HEK293 (cell line): ENCODE data around the gene ZNF565.
A peak's percentile ranks its signal among the peaks of the same experiment; 100 is the strongest.

ENCODE experiments used
- FEZF1 ChIP-seq: fragments of 450-650 bp; formaldehyde crosslinking; IDR thresholded peaks from 2 replicates; pipeline ENCODE4 v1.5.1; 2016; ENCODE audit warnings: missing biosample characterization, missing genetic modification characterization
- OSR2 ChIP-seq: fragments of 450-650 bp; formaldehyde crosslinking; IDR thresholded peaks from 2 replicates; pipeline ENCODE4 v1.5.1; 2016; ENCODE audit warnings: missing biosample characterization, missing genetic modification characterization
- PRDM1 ChIP-seq: fragments of 450-650 bp; formaldehyde crosslinking; IDR thresholded peaks from 2 replicates; pipeline ENCODE4; 2016; ENCODE audit warnings: missing biosample characterization, missing genetic modification characterization
- SP3 ChIP-seq: fragments of 450-650 bp; formaldehyde crosslinking; IDR thresholded peaks from 2 replicates; pipeline ENCODE4 v1.5.1; 2016; ENCODE audit warnings: missing biosample characterization, missing genetic modification characterization
- SP7 ChIP-seq: fragments of 450-650 bp; formaldehyde crosslinking; IDR thresholded peaks from 2 replicates; pipeline ENCODE4 v1.5.1; 2016; ENCODE audit warnings: missing biosample characterization, missing genetic modification characterization
- YY2 ChIP-seq: fragments of 450-650 bp; formaldehyde crosslinking; IDR thresholded peaks from 2 replicates; pipeline ENCODE4 v1.5.1; 2016; ENCODE audit warnings: missing biosample characterization, missing genetic modification characterization
- ZBTB1 ChIP-seq: fragments of 450-650 bp; formaldehyde crosslinking; IDR thresholded peaks from 2 replicates; pipeline ENCODE4 v1.5.1; 2016; ENCODE audit warnings: missing biosample characterization, missing genetic modification characterization
- ZNF132 ChIP-seq: fragments of 450-650 bp; formaldehyde crosslinking; IDR thresholded peaks from 2 replicates; pipeline ENCODE4 v1.5.1; 2017; ENCODE audit warnings: missing biosample characterization, missing genetic modification characterization, borderline replicate concordance
- ZNF202 ChIP-seq: fragments of 450-650 bp; formaldehyde crosslinking; IDR thresholded peaks from 2 replicates; pipeline ENCODE4 v1.5.1; 2016; ENCODE audit warnings: missing biosample characterization, missing genetic modification characterization, borderline replicate concordance
- ZNF24 ChIP-seq: fragments of 450-650 bp; formaldehyde crosslinking; IDR thresholded peaks from 2 replicates; pipeline ENCODE4 v1.5.1; 2016; ENCODE audit warnings: missing biosample characterization, missing genetic modification characterization
- ZNF48 ChIP-seq: fragments of 450-650 bp; formaldehyde crosslinking; IDR thresholded peaks from 2 replicates; pipeline ENCODE4 v1.5.1; 2016; ENCODE audit warnings: missing biosample characterization, missing genetic modification characterization
- ZNF529 ChIP-seq: fragments of 450-650 bp; formaldehyde crosslinking; IDR thresholded peaks from 2 replicates; pipeline ENCODE4 v1.5.1; 2017; ENCODE audit warnings: missing genetic modification characterization, missing biosample characterization; ENCODE audit not compliant: insufficient replicate concordance
- ZNF544 ChIP-seq: fragments of 450-650 bp; formaldehyde crosslinking; IDR thresholded peaks from 2 replicates; pipeline ENCODE4 v1.5.0; 2017; ENCODE audit warnings: missing biosample characterization, missing genetic modification characterization
- ZNF558 ChIP-seq: fragments of 450-650 bp; formaldehyde crosslinking; IDR thresholded peaks from 2 replicates; pipeline ENCODE4 v1.5.1; 2016; ENCODE audit warnings: missing biosample characterization, missing genetic modification characterization
- ZNF600 ChIP-seq: fragments of 450-650 bp; formaldehyde crosslinking; IDR thresholded peaks from 2 replicates; pipeline ENCODE4 v1.5.1; 2016; ENCODE audit warnings: missing biosample characterization, missing genetic modification characterization
- ZNF670 ChIP-seq: fragments of 450-650 bp; formaldehyde crosslinking; IDR thresholded peaks from 2 replicates; pipeline ENCODE4 v1.5.1; 2016; ENCODE audit warnings: missing biosample characterization, missing genetic modification characterization, low read depth
- ZNF76 ChIP-seq: fragments of 450-650 bp; formaldehyde crosslinking; IDR thresholded peaks from 2 replicates; pipeline ENCODE4; 2016; ENCODE audit warnings: low read depth, missing biosample characterization, missing genetic modification characterization, borderline replicate concordance
- TF ChIP-seq, protein P1 (sequence below): fragments of 450-650 bp; formaldehyde crosslinking; IDR thresholded peaks from 2 replicates; pipeline ENCODE4 v1.5.1; 2016; ENCODE audit warnings: missing biosample characterization, missing genetic modification characterization
- TF ChIP-seq, protein P2 (sequence below): fragments of 450-650 bp; formaldehyde crosslinking; IDR thresholded peaks from 2 replicates; pipeline ENCODE4 v1.5.1; 2017; ENCODE audit warnings: missing biosample characterization, missing genetic modification characterization
- TF ChIP-seq, protein P3 (sequence below): fragments of 450-650 bp; formaldehyde crosslinking; IDR thresholded peaks from 2 replicates; pipeline ENCODE4 v1.5.0; 2017; ENCODE audit warnings: missing biosample characterization, missing genetic modification characterization, borderline replicate concordance
- TF ChIP-seq, protein P4 (sequence below): IDR thresholded peaks from 2 replicates; pipeline ENCODE4 v1.6.1; 2011; ENCODE audit warnings: mild to moderate bottlenecking, low read depth, low read length, borderline replicate concordance
- TF ChIP-seq, protein P5 (sequence below): fragments of 450-650 bp; formaldehyde crosslinking; IDR thresholded peaks from 2 replicates; pipeline ENCODE4 v1.5.1; 2016; ENCODE audit warnings: missing biosample characterization, missing genetic modification characterization
- TF ChIP-seq, protein P6 (sequence below): fragments of 450-650 bp; formaldehyde crosslinking; IDR thresholded peaks from 2 replicates; pipeline ENCODE4 v1.5.1; 2017; ENCODE audit warnings: missing biosample characterization, missing genetic modification characterization
- TF ChIP-seq, protein P7 (sequence below): fragments of 450-650 bp; formaldehyde crosslinking; IDR thresholded peaks from 2 replicates; pipeline ENCODE4 v1.5.1; 2016; ENCODE audit warnings: missing biosample characterization, missing genetic modification characterization
- TF ChIP-seq, protein P8 (sequence below): fragments of 450-650 bp; formaldehyde crosslinking; IDR thresholded peaks from 2 replicates; pipeline ENCODE4 v1.5.1; 2016; ENCODE audit warnings: missing biosample characterization, missing genetic modification characterization

ZNF565 gene

DNA sequence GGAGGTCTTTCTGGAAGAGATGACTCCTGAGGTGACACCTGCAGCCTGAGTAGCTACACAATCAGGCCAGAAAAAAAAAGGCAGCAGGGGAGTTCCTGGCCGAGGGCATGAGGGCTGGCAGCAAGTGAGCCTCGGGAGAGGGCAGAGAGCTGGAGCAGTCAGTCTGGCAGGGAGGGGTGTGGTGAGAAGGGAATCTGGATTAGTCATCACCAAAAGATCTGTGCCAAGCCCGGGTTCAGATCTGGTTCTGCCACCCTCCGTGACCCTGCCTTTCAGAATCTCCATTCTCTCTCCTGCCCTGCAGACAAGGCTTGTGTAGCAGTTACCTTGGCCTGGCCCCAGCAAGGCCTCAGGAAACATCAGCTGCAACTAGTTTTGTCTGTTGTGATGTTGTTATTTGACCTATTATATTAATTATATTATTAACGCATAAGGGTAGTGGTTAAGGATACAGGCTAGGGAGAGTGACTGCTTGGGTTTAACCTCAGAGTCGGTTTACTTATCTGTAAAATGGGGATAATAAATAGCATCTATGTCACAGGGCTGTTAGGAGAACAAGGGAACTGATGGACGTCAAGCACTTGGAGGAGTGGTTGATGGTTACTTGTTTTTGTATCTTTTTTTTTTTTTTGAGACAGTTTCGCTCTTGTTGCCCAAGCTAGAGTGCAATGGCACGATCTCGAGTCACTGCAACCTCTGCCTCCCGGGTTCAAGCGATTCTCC, 77.3 kb downstream of the ZNF565 start (continued):
- TF ChIP-seq YY2 (tag by site-specific recombination) (no peak), ZNF529 (tag by site-specific recombination) (no peak), ZNF544 (tag by site-specific recombination) (no peak), ZNF670 (no peak), ZBTB1 (no peak), ZNF600 (tag by site-specific recombination) (peak; percentile 98), ZNF76 (tag by site-specific recombination) (no peak), FEZF1 (tag by site-specific recombination) (peak; percentile 76), SP3 (peak; percentile 32), OSR2 (tag by site-specific recombination) (no peak), ZNF558 (no peak), ZNF48 (tag by site-specific recombination) (no peak), ZNF202 (no peak), ZNF132 (tag by site-specific recombination) (no peak), SP7 (tag by site-specific recombination) (peak; percentile 20; the same call in 1 of the 2 replicates), PRDM1 (peak; percentile 22; the same call in 1 of the 2 replicates), ZNF24 (tag by site-specific recombination) (no peak)
- TF ChIP-seq, protein P1, sequence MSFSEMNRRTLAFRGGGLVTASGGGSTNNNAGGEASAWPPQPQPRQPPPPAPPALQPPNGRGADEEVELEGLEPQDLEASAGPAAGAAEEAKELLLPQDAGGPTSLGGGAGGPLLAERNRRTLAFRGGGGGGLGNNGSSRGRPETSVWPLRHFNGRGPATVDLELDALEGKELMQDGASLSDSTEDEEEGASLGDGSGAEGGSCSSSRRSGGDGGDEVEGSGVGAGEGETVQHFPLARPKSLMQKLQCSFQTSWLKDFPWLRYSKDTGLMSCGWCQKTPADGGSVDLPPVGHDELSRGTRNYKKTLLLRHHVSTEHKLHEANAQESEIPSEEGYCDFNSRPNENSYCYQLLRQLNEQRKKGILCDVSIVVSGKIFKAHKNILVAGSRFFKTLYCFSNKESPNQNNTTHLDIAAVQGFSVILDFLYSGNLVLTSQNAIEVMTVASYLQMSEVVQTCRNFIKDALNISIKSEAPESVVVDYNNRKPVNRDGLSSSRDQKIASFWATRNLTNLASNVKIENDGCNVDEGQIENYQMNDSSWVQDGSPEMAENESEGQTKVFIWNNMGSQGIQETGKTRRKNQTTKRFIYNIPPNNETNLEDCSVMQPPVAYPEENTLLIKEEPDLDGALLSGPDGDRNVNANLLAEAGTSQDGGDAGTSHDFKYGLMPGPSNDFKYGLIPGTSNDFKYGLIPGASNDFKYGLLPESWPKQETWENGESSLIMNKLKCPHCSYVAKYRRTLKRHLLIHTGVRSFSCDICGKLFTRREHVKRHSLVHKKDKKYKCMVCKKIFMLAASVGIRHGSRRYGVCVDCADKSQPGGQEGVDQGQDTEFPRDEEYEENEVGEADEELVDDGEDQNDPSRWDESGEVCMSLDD (tag by site-specific recombination) = no peak; the same call in 1 of the 2 replicates
- TF ChIP-seq, protein P2, sequence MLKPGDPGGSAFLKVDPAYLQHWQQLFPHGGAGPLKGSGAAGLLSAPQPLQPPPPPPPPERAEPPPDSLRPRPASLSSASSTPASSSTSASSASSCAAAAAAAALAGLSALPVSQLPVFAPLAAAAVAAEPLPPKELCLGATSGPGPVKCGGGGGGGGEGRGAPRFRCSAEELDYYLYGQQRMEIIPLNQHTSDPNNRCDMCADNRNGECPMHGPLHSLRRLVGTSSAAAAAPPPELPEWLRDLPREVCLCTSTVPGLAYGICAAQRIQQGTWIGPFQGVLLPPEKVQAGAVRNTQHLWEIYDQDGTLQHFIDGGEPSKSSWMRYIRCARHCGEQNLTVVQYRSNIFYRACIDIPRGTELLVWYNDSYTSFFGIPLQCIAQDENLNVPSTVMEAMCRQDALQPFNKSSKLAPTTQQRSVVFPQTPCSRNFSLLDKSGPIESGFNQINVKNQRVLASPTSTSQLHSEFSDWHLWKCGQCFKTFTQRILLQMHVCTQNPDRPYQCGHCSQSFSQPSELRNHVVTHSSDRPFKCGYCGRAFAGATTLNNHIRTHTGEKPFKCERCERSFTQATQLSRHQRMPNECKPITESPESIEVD (tag by site-specific recombination) = no peak
- TF ChIP-seq, protein P3, sequence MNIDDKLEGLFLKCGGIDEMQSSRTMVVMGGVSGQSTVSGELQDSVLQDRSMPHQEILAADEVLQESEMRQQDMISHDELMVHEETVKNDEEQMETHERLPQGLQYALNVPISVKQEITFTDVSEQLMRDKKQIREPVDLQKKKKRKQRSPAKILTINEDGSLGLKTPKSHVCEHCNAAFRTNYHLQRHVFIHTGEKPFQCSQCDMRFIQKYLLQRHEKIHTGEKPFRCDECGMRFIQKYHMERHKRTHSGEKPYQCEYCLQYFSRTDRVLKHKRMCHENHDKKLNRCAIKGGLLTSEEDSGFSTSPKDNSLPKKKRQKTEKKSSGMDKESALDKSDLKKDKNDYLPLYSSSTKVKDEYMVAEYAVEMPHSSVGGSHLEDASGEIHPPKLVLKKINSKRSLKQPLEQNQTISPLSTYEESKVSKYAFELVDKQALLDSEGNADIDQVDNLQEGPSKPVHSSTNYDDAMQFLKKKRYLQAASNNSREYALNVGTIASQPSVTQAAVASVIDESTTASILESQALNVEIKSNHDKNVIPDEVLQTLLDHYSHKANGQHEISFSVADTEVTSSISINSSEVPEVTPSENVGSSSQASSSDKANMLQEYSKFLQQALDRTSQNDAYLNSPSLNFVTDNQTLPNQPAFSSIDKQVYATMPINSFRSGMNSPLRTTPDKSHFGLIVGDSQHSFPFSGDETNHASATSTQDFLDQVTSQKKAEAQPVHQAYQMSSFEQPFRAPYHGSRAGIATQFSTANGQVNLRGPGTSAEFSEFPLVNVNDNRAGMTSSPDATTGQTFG = no peak
- TF ChIP-seq, protein P4, sequence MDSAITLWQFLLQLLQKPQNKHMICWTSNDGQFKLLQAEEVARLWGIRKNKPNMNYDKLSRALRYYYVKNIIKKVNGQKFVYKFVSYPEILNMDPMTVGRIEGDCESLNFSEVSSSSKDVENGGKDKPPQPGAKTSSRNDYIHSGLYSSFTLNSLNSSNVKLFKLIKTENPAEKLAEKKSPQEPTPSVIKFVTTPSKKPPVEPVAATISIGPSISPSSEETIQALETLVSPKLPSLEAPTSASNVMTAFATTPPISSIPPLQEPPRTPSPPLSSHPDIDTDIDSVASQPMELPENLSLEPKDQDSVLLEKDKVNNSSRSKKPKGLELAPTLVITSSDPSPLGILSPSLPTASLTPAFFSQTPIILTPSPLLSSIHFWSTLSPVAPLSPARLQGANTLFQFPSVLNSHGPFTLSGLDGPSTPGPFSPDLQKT = no peak
- TF ChIP-seq, protein P5, sequence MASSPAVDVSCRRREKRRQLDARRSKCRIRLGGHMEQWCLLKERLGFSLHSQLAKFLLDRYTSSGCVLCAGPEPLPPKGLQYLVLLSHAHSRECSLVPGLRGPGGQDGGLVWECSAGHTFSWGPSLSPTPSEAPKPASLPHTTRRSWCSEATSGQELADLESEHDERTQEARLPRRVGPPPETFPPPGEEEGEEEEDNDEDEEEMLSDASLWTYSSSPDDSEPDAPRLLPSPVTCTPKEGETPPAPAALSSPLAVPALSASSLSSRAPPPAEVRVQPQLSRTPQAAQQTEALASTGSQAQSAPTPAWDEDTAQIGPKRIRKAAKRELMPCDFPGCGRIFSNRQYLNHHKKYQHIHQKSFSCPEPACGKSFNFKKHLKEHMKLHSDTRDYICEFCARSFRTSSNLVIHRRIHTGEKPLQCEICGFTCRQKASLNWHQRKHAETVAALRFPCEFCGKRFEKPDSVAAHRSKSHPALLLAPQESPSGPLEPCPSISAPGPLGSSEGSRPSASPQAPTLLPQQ (tag by site-specific recombination) = no peak
- TF ChIP-seq, protein P6, sequence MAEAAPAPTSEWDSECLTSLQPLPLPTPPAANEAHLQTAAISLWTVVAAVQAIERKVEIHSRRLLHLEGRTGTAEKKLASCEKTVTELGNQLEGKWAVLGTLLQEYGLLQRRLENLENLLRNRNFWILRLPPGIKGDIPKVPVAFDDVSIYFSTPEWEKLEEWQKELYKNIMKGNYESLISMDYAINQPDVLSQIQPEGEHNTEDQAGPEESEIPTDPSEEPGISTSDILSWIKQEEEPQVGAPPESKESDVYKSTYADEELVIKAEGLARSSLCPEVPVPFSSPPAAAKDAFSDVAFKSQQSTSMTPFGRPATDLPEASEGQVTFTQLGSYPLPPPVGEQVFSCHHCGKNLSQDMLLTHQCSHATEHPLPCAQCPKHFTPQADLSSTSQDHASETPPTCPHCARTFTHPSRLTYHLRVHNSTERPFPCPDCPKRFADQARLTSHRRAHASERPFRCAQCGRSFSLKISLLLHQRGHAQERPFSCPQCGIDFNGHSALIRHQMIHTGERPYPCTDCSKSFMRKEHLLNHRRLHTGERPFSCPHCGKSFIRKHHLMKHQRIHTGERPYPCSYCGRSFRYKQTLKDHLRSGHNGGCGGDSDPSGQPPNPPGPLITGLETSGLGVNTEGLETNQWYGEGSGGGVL (tag by site-specific recombination) = no peak; the same call in 1 of the 2 replicates
- TF ChIP-seq, protein P7, sequence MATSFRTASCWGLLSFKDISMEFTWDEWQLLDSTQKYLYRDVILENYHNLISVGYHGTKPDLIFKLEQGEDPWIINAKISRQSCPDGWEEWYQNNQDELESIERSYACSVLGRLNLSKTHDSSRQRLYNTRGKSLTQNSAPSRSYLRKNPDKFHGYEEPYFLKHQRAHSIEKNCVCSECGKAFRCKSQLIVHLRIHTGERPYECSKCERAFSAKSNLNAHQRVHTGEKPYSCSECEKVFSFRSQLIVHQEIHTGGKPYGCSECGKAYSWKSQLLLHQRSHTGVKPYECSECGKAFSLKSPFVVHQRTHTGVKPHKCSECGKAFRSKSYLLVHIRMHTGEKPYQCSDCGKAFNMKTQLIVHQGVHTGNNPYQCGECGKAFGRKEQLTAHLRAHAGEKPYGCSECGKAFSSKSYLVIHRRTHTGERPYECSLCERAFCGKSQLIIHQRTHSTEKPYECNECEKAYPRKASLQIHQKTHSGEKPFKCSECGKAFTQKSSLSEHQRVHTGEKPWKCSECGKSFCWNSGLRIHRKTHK (tag by site-specific recombination) = no peak
- TF ChIP-seq, protein P8, sequence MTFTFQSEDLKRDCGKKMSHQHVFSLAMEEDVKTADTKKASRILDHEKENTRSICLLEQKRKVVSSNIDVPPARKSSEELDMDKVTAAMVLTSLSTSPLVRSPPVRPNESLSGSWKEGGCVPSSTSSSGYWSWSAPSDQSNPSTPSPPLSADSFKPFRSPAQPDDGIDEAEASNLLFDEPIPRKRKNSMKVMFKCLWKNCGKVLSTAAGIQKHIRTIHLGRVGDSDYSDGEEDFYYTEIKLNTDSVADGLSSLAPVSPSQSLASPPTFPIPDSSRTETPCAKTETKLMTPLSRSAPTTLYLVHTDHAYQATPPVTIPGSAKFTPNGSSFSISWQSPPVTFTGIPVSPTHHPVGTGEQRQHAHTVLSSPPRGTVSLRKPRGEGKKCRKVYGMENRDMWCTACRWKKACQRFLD (tag by site-specific recombination) = no peak
